ENCODE measurements around the gene TASOR2. TPM values are rescaled to one million over a fixed set of nuclear protein-coding genes. Genes with fewer than 3 reads are reported as not detected.

The TASOR2 gene
- total and polyA plus RNA-seq, 8 donors = 10.7 to 36.9 (median 29.3) TPM

DNA sequence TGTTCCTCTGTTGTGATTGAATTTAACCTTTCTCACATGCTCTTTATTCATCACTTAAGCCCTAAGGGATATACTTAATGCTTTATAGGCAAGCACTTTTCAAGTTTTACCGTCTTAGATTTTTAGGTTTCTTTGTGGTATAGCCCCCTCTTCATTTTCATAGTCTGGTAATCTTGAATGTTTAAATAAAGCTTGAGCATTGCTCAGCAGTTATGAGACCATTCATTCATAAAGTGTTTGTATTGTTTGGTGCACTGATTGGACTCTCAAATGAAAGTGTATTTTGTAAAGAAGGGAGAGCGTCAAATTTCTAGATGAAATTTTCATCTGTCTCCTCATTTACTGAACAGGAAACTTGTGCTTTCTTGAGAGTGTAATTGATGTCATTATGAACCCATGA is 25.2 kb downstream of the TASOR2 start:
- DNase-seq (no peak), FAIRE-seq (no peak), ATAC-seq (no peak)
- peaks cover 0 to 11% (median 0%) of the 10 kb centered on the region in 3 donors for H3K4me1 ChIP-seq
- WGBS, 2 donors = 93 to 97% methylated on average over 2 of the region's 2 CpGs
- H3K27me3 ChIP-seq = no peaks in the 10 kb centered on the region
- H3K36me3 ChIP-seq = no peaks in the 10 kb centered on the region
- intact Hi-C loops (cut with DNase I) = no loop called here
- TF ChIP-seq CTCF (IDR thresholded peaks at IDR 0.05) = no peak
- H3K4me3 ChIP-seq = no peak overlapping the region
- H3K9me3 ChIP-seq = no peaks in the 10 kb centered on the region
- H3K27ac ChIP-seq = no peak overlapping the region

GRCh38 chr10:5710859-5711258 is 26.2 kb downstream of the TASOR2 start:
- TF ChIP-seq CTCF (IDR thresholded peaks at IDR 0.05) = no peak
- H3K27ac ChIP-seq = no peak overlapping the region
- no peaks in the 10 kb centered on the region for H3K36me3 ChIP-seq
- FAIRE-seq = peak; percentile 90
- peaks cover 0 to 11% (median 0%) of the 10 kb centered on the region in 3 donors for H3K4me1 ChIP-seq
- no peak for ATAC-seq
- no peak overlapping the region for H3K4me3 ChIP-seq
- H3K9me3 ChIP-seq = no peaks in the 10 kb centered on the region
- no peaks in the 10 kb centered on the region for H3K27me3 ChIP-seq
- no peak for DNase-seq
- WGBS, 2 donors = 77 to 81% methylated on average over 1 of the region's 1 CpG
- intact Hi-C loops (cut with DNase I) = no loop called here

DNA sequence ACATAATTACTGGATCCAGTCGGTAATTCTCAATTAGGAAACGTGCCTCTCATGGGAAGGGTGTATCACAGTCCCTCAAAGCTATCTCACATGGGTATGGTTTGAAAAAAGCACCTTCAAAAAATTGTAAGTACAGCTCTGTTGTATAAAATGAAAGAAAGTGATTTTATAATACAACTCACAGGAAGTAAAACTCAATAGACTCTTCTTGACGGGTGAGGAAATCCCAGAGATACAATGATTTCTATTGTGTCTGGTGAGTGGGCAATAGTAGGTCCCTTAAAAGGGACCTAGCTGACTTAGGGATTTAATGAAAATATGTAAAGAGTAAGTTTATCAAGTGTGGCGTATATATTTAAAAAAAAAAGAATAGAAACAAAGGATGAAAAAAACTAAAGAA is 27.0 kb downstream of the TASOR2 start:
- ATAC-seq = no peak
- no peak for DNase-seq
- H3K4me3 ChIP-seq = no peak overlapping the region
- no peak for FAIRE-seq
- H3K36me3 ChIP-seq = no peaks in the 10 kb centered on the region
- WGBS, 2 donors = 77 to 78% methylated on average over 4 of the region's 4 CpGs
- peaks cover 0 to 11% (median 0%) of the 10 kb centered on the region in 3 donors for H3K4me1 ChIP-seq
- H3K27me3 ChIP-seq = no peaks in the 10 kb centered on the region
- no peak for TF ChIP-seq CTCF (IDR thresholded peaks at IDR 0.05)
- H3K27ac ChIP-seq = no peak overlapping the region
- no peaks in the 10 kb centered on the region for H3K9me3 ChIP-seq
- intact Hi-C loops (cut with DNase I) = no loop called here

DNA sequence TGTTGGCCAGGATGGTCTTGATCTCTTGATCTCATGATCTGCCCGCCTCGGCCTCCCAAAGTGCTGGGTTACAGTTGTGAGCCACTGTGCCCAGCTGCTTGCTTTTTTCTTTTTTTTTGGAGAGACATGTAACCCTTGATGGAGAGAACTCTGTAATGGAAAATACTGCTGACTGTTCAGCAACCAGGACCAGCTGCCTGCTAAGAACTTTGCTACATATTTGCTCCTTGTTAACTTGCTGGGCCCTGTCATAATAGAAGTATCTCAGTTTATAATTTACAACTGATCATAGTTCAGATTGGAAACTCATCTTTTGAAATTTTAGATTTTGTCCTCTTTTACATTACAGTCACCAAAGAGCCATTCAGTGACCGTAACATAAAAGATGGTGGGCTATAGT is 34.9 kb downstream of the TASOR2 start:
- H3K9me3 ChIP-seq = no peaks in the 10 kb centered on the region
- H3K36me3 ChIP-seq = peaks cover 0 to 9% (median 0%) of the 10 kb centered on the region in 3 donors
- H3K4me3 ChIP-seq = no peak overlapping the region
- FAIRE-seq (no peak), ATAC-seq (no peak), DNase-seq (no peak)
- no peaks in the 10 kb centered on the region for H3K4me1 ChIP-seq
- TF ChIP-seq CTCF (IDR thresholded peaks at IDR 0.05) = no peak
- H3K27me3 ChIP-seq = no peaks in the 10 kb centered on the region
- intact Hi-C loops (cut with DNase I) = no loop called here
- no peak overlapping the region for H3K27ac ChIP-seq
- 97% methylated on average over 3 of the region's 3 CpGs for whole genome bisulfite sequencing, 2 donors

GRCh38 chr10:5720182-5720581 is 35.5 kb downstream of the TASOR2 start:
- Histone ChIP-seq H3K4me3 (no peak overlapping the region), H3K27ac (no peak overlapping the region), H3K9me3 (no peaks in the 10 kb centered on the region), H3K4me1 (no peaks in the 10 kb centered on the region), H3K36me3 (peaks cover 0 to 13% (median 0%) of the 10 kb centered on the region in 3 donors), H3K27me3 (no peaks in the 10 kb centered on the region)
- no peak for TF ChIP-seq CTCF (IDR thresholded peaks at IDR 0.05)
- ATAC-seq (no peak), FAIRE-seq (no peak), DNase-seq (no peak)
- intact Hi-C loops (cut with DNase I) = no loop called here
- WGBS, 2 donors = 94 to 97% methylated on average over 7 of the region's 7 CpGs
